Type B pancreatic cell (in vitro differentiated cells): ENCODE measurements around the gene PIEZO2. TPM values are rescaled to one million over a fixed set of nuclear protein-coding genes. Genes with fewer than 3 reads are reported as not detected.

Experiments
- DNase-seq: peaks from one replicate; pipeline ENCODE4 v3.0.0; 2021; ENCODE audit warnings: mixed read lengths; ENCODE audit not compliant: unreplicated experiment; ENCODE audit errors: extremely low spot score
- H3K27ac Mint-ChIP-seq: 2 replicates; pipeline ENCODE4 v1.8.0; 2021; ENCODE audit warnings: mild to moderate bottlenecking, mixed read lengths
- H3K27me3 Mint-ChIP-seq: 2 replicates; pipeline ENCODE4 v1.8.0; 2021; ENCODE audit warnings: mixed read lengths
- H3K36me3 Mint-ChIP-seq: 2 replicates; pipeline ENCODE4 v1.8.0; 2021; ENCODE audit warnings: mixed read lengths
- H3K4me1 Mint-ChIP-seq: one replicate; pipeline ENCODE4 v1.8.0; 2021; ENCODE audit warnings: mixed read lengths; ENCODE audit not compliant: unreplicated experiment
- H3K4me3 Mint-ChIP-seq: 2 replicates; pipeline ENCODE4 v1.8.0; 2021; ENCODE audit warnings: mild to moderate bottlenecking, mixed read lengths
- H3K9me3 Mint-ChIP-seq: 2 replicates; pipeline ENCODE4 v1.8.0; 2021; ENCODE audit warnings: mixed read lengths
- total RNA-seq: library from RNA; stranded (reverse); gene quantifications from 2 replicates; pipeline ENCODE4 v1.2.1, GENCODE V29; 2021; ENCODE audit warnings: low replicate concordance
- TF ChIP-seq, protein P1 (sequence below): fragments of 200-600 bp; sonication (generic); conservative IDR thresholded peaks from 2 replicates; pipeline ENCODE4 v1.5.0; 2021; ENCODE audit warnings: antibody characterized with exemption, mild to moderate bottlenecking

Gene PIEZO2
- total RNA-seq, 1 donor from 2014 or later = 38.8 TPM

DNA sequence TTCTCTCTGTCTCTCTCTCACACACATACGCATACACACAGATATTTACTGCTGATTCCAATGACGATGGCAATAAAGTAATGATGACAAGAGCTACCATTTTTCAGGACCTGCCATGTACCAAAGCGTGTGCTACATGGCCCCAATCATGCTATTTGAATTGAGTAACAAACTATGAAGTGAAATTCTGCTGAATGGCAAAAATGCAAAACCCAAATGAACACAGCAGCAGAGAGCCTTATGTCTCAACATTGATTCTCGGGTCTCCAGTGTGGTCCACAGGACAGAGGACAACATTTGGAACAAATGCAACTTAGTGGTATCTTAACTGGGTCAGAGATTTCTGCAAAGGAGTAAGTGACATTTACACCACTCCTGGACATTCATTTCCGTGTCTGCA, 117.4 kb downstream of the PIEZO2 start:
- Mint-ChIP-seq H3K27ac (no peak overlapping the region), H3K9me3 (no peaks in the 10 kb centered on the region), H3K27me3 (no peaks in the 10 kb centered on the region), H3K4me3 (no peak overlapping the region), H3K4me1 (peaks cover 15% of the 10 kb centered on the region), H3K36me3 (peaks cover 8% of the 10 kb centered on the region)
- TF ChIP-seq, protein P1, sequence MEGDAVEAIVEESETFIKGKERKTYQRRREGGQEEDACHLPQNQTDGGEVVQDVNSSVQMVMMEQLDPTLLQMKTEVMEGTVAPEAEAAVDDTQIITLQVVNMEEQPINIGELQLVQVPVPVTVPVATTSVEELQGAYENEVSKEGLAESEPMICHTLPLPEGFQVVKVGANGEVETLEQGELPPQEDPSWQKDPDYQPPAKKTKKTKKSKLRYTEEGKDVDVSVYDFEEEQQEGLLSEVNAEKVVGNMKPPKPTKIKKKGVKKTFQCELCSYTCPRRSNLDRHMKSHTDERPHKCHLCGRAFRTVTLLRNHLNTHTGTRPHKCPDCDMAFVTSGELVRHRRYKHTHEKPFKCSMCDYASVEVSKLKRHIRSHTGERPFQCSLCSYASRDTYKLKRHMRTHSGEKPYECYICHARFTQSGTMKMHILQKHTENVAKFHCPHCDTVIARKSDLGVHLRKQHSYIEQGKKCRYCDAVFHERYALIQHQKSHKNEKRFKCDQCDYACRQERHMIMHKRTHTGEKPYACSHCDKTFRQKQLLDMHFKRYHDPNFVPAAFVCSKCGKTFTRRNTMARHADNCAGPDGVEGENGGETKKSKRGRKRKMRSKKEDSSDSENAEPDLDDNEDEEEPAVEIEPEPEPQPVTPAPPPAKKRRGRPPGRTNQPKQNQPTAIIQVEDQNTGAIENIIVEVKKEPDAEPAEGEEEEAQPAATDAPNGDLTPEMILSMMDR = no peak
- no peak for DNase-seq

DNA sequence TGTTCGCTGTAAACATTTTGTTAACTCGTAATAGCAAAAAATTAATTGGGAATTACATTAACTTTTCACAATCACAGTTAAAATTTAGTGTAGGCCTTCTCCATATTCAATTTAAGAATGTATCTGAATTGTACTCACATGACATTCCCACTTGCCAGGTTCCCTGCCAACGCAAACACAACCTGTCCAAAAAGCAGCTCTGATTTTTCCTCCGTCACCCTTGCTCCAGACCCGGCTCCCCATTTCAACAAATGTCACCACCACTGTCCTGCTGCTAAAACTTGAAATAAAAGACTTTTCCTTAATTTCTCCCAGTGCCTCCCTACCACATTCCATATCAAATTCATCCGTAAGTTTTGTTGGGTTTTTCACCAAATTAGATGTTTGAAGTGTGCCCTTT, 120.3 kb downstream of the PIEZO2 start:
- peaks cover 4% of the 10 kb centered on the region for H3K36me3 Mint-ChIP-seq
- H3K9me3 Mint-ChIP-seq = no peaks in the 10 kb centered on the region
- no peak overlapping the region for H3K4me3 Mint-ChIP-seq
- H3K4me1 Mint-ChIP-seq = peaks cover 9% of the 10 kb centered on the region
- no peak overlapping the region for H3K27ac Mint-ChIP-seq
- no peak for DNase-seq
- TF ChIP-seq, protein P1 = no peak
- H3K27me3 Mint-ChIP-seq = no peaks in the 10 kb centered on the region

DNA sequence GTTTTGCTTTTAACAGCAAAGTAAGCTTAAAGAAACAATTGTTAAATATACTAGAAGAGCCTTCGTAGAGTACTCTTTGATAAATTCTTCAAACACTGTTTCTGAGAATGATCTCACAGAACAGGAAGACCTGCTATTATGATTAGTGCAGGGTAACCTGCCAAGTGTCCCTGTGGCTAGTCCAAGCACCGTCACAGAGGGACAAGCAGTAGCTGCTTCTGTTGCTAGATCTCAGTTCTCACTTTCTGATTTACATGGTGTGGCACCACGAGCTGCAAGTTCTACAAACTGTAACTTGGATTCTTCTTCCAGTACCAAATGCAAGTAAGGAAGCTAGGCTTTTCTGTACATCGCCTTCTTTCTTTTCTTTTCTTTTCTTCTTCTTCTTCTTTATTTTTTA, 121.5 kb downstream of the PIEZO2 start:
- no peak overlapping the region for H3K27ac Mint-ChIP-seq
- H3K27me3 Mint-ChIP-seq = no peaks in the 10 kb centered on the region
- no peaks in the 10 kb centered on the region for H3K9me3 Mint-ChIP-seq
- H3K4me3 Mint-ChIP-seq = no peak overlapping the region
- TF ChIP-seq, protein P1 = no peak
- DNase-seq = no peak
- H3K4me1 Mint-ChIP-seq = peaks cover 4% of the 10 kb centered on the region
- H3K36me3 Mint-ChIP-seq = peaks cover 4% of the 10 kb centered on the region

DNA sequence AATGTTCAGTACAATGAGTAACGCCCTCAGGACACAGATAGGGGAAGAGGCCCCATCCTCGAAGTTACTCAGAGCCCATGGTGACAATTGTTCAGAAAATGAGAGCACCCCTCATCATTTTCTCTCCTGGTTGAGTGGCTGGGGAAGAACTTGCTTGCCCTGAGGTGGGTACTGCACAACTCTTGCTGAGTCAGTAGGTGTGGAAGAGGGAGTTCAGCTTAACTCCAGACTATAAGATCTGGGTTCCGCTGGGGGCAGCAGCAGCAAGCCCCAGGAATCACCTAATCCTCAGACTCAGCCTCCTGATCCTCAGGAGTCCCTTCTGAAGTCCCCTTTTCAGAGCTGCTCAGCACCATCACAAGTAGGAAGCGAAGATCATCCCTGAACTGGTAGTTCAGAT, 123.7 kb downstream of the PIEZO2 start:
- Mint-ChIP-seq H3K4me1 (peaks cover 15% of the 10 kb centered on the region), H3K36me3 (peaks cover 5% of the 10 kb centered on the region), H3K9me3 (no peaks in the 10 kb centered on the region), H3K4me3 (no peak overlapping the region), H3K27ac (peak overlapping the region; percentile 22), H3K27me3 (no peaks in the 10 kb centered on the region)
- TF ChIP-seq, protein P1 = no peak
- no peak for DNase-seq

DNA sequence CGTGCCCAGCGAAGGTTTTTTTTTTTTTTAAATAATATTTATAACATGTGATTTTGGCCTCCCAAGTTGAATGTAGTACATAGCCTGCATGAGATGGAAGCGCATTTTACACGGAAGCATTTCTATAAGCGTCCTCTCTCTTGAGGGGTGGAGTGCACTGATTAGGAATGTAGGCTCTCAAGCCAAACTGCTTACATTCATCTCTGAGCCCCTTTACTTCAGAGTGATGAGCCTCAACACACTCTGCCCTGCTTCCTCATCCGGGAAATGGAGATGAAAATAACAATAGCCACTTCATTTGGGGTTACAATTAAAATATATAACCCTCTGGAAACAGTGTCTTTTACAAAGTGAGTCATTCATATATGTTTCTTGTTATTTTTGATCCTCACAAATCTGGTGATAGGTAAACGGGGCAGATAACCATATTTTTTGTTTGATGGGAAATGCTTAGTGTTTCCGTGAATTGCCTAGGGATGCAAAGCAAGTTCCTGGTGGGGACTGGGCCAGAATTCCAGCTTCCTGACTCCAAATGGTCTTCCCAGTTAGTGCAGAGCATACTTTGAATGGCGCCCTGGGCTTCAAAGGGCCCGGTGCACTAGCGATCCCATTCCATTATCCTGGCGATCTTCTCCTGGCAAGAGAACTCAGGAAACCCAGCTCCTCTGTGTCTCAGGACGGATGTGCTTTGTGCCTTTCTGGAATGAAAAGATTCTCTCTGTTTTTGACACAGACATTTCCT, 124.3 kb downstream of the PIEZO2 start:
- Mint-ChIP-seq H3K9me3 (no peaks in the 10 kb centered on the region), H3K27me3 (no peaks in the 10 kb centered on the region), H3K4me1 (peaks cover 21% of the 10 kb centered on the region), H3K4me3 (no peak overlapping the region), H3K36me3 (peaks cover 5% of the 10 kb centered on the region), H3K27ac (peak overlapping the region; percentile 22)
- no peak for DNase-seq
- TF ChIP-seq, protein P1 = no peak
